Measurements from ENCODE around the gene AKT3.

The AKT3 gene

GRCh38 chr1:243523766-243524165 is 326.3 kb downstream of the AKT3 start:
- Histone ChIP-seq H3K23ac (ENCODE audit: low read depth, low read length, poor library complexity) (no peak overlapping the region), H3K79me1 (ENCODE audit: low read depth, low read length) (no peaks in the 10 kb centered on the region), H3K27ac (replicated peaks; ENCODE audit: low read length) (no peak overlapping the region), H3K4me2 (ENCODE audit: insufficient read depth, low read length, poor library complexity, severe bottlenecking) (no peak overlapping the region), H2BK15ac (ENCODE audit: low read length) (no peak overlapping the region), H4K91ac (ENCODE audit: low read depth, low read length, poor library complexity) (no peak overlapping the region), H2BK5ac (ENCODE audit: low read length) (no peak overlapping the region), H4K8ac (ENCODE audit: low read depth, low read length) (no peak overlapping the region), H3K18ac (ENCODE audit: low read length) (no peak overlapping the region), H3K9me3 (replicated peaks in 1 of 2; ENCODE audit: control insufficient read depth in 2 of 2, insufficient read depth in 1 of 2, low read depth in 1 of 2, low read length in 2 of 2) (peaks cover 0 to 4% of the 10 kb centered on the region in 2 donors), H2AFZ (ENCODE audit: low read length) (no peak overlapping the region), H3K4me1 (ENCODE audit: control insufficient read depth in 2 of 2, insufficient read depth in 1 of 2, low read depth in 1 of 2, low read length in 2 of 2) (peaks cover 0 to 3% of the 10 kb centered on the region in 2 donors), H2BK12ac (ENCODE audit: low read length) (no peak overlapping the region), H3K4me3 (ENCODE audit: low read length in 2 of 2) (no peak overlapping the region), H2BK120ac (ENCODE audit: low read depth, low read length) (no peak overlapping the region), H3K14ac (ENCODE audit: low read length) (no peak overlapping the region), H3K27me3 (ENCODE audit: control insufficient read depth in 3 of 3, insufficient read depth in 3 of 3, low read depth in 1 of 3, low read length in 3 of 3) (no peaks in the 10 kb centered on the region), H3K36me3 (replicated peaks in 1 of 2; ENCODE audit: control insufficient read depth in 2 of 2, insufficient read depth in 2 of 2, low read length in 2 of 2) (no peaks in the 10 kb centered on the region), H2AK5ac (ENCODE audit: low read depth, low read length) (no peak overlapping the region), H3K4ac (ENCODE audit: low read length) (no peak overlapping the region), H3K9ac (ENCODE audit: low read depth, low read length, poor library complexity) (no peak overlapping the region)
- no peak for DNase-seq (ENCODE audit: low spot score)
- no CpG with 5 or more reads among the region's 5 CpGs for WGBS, 2 donors (ENCODE audit: extremely low coverage in 2 of 2, insufficient read length in 2 of 2, insufficient replicate concordance in 1 of 2)

GRCh38 chr1:243520831-243521230 is 329.2 kb downstream of the AKT3 start:
- Histone ChIP-seq H3K23ac (ENCODE audit: low read depth, low read length, poor library complexity) (no peak overlapping the region), H4K8ac (ENCODE audit: low read depth, low read length) (no peak overlapping the region), H2BK120ac (ENCODE audit: low read depth, low read length) (no peak overlapping the region), H3K79me1 (ENCODE audit: low read depth, low read length) (no peaks in the 10 kb centered on the region), H3K4me1 (ENCODE audit: control insufficient read depth in 2 of 2, insufficient read depth in 1 of 2, low read depth in 1 of 2, low read length in 2 of 2) (peaks cover 0 to 3% of the 10 kb centered on the region in 2 donors), H3K27ac (replicated peaks; ENCODE audit: low read length) (no peak overlapping the region), H3K18ac (ENCODE audit: low read length) (no peak overlapping the region), H3K36me3 (replicated peaks in 1 of 2; ENCODE audit: control insufficient read depth in 2 of 2, insufficient read depth in 2 of 2, low read length in 2 of 2) (no peaks in the 10 kb centered on the region), H3K4me2 (ENCODE audit: insufficient read depth, low read length, poor library complexity, severe bottlenecking) (no peak overlapping the region), H3K9me3 (replicated peaks in 1 of 2; ENCODE audit: control insufficient read depth in 2 of 2, insufficient read depth in 1 of 2, low read depth in 1 of 2, low read length in 2 of 2) (peaks cover 6 to 22% of the 10 kb centered on the region in 2 donors), H4K91ac (ENCODE audit: low read depth, low read length, poor library complexity) (no peak overlapping the region), H3K9ac (ENCODE audit: low read depth, low read length, poor library complexity) (no peak overlapping the region), H3K4me3 (ENCODE audit: low read length in 2 of 2) (no peak overlapping the region), H3K4ac (ENCODE audit: low read length) (no peak overlapping the region), H2BK15ac (ENCODE audit: low read length) (no peak overlapping the region), H2AK5ac (ENCODE audit: low read depth, low read length) (no peak overlapping the region), H2AFZ (ENCODE audit: low read length) (no peak overlapping the region), H3K14ac (ENCODE audit: low read length) (no peak overlapping the region), H2BK12ac (ENCODE audit: low read length) (no peak overlapping the region), H3K27me3 (ENCODE audit: control insufficient read depth in 3 of 3, insufficient read depth in 3 of 3, low read depth in 1 of 3, low read length in 3 of 3) (no peaks in the 10 kb centered on the region), H2BK5ac (ENCODE audit: low read length) (no peak overlapping the region)
- DNase-seq (ENCODE audit: low spot score) = no peak
- no CpG with 5 or more reads among the region's 1 CpG for WGBS, 2 donors (ENCODE audit: extremely low coverage in 2 of 2, insufficient read length in 2 of 2, insufficient replicate concordance in 1 of 2)

- no peak overlapping the region for H2BK12ac ChIP-seq (ENCODE audit: low read length)
- H3K14ac ChIP-seq (ENCODE audit: low read length) = no peak overlapping the region
- no peak overlapping the region for H2BK120ac ChIP-seq (ENCODE audit: low read depth, low read length)
- H3K4me3 ChIP-seq (ENCODE audit: low read length in 2 of 2) = no peak overlapping the region
- H2AFZ ChIP-seq (ENCODE audit: low read length) = no peak overlapping the region
- no peak overlapping the region for H3K18ac ChIP-seq (ENCODE audit: low read length)
- no peak overlapping the region for H2BK15ac ChIP-seq (ENCODE audit: low read length)
- no peak overlapping the region for H3K23ac ChIP-seq (ENCODE audit: low read depth, low read length, poor library complexity)
- WGBS, 2 donors (ENCODE audit: extremely low coverage in 2 of 2, insufficient read length in 2 of 2, insufficient replicate concordance in 1 of 2) = no CpG with 5 or more reads among the region's 1 CpG
- H3K36me3 ChIP-seq (replicated peaks in 1 of 2; ENCODE audit: control insufficient read depth in 2 of 2, insufficient read depth in 2 of 2, low read length in 2 of 2) = peaks cover 7 to 28% of the 10 kb centered on the region in 2 donors
- H3K79me1 ChIP-seq (ENCODE audit: low read depth, low read length) = no peaks in the 10 kb centered on the region
- H2AK5ac ChIP-seq (ENCODE audit: low read depth, low read length) = no peak overlapping the region
- no peak overlapping the region for H2BK5ac ChIP-seq (ENCODE audit: low read length)
- no peak overlapping the region for H3K9ac ChIP-seq (ENCODE audit: low read depth, low read length, poor library complexity)
- H4K8ac ChIP-seq (ENCODE audit: low read depth, low read length) = no peak overlapping the region
- no peak overlapping the region for H3K4ac ChIP-seq (ENCODE audit: low read length)
- no peak for DNase-seq (ENCODE audit: low spot score)
- H3K9me3 ChIP-seq (replicated peaks in 1 of 2; ENCODE audit: control insufficient read depth in 2 of 2, insufficient read depth in 1 of 2, low read depth in 1 of 2, low read length in 2 of 2) = peaks cover 6 to 22% of the 10 kb centered on the region in 2 donors
- no peak overlapping the region for H3K27ac ChIP-seq (replicated peaks; ENCODE audit: low read length)
- H3K4me1 ChIP-seq (ENCODE audit: control insufficient read depth in 2 of 2, insufficient read depth in 1 of 2, low read depth in 1 of 2, low read length in 2 of 2) = peaks cover 2 to 6% of the 10 kb centered on the region in 2 donors
- no peak overlapping the region for H4K91ac ChIP-seq (ENCODE audit: low read depth, low read length, poor library complexity)
- H3K27me3 ChIP-seq (ENCODE audit: control insufficient read depth in 3 of 3, insufficient read depth in 3 of 3, low read depth in 1 of 3, low read length in 3 of 3) = no peaks in the 10 kb centered on the region
- no peak overlapping the region for H3K4me2 ChIP-seq (ENCODE audit: insufficient read depth, low read length, poor library complexity, severe bottlenecking)
These were observed 335.1 kb downstream of the AKT3 start for GRCh38 chr1:243514927-243515326.

GRCh38 chr1:243513726-243514491 is 336.1 kb downstream of the AKT3 start:
- Histone ChIP-seq H3K9me3 (replicated peaks in 1 of 2; ENCODE audit: control insufficient read depth in 2 of 2, insufficient read depth in 1 of 2, low read depth in 1 of 2, low read length in 2 of 2) (peaks cover 6 to 21% of the 10 kb centered on the region in 2 donors), H3K9ac (ENCODE audit: low read depth, low read length, poor library complexity) (no peak overlapping the region), H2BK12ac (ENCODE audit: low read length) (no peak overlapping the region), H3K4ac (ENCODE audit: low read length) (no peak overlapping the region), H4K8ac (ENCODE audit: low read depth, low read length) (no peak overlapping the region), H3K4me3 (ENCODE audit: low read length in 2 of 2) (no peak overlapping the region), H3K79me1 (ENCODE audit: low read depth, low read length) (no peaks in the 10 kb centered on the region), H2AFZ (ENCODE audit: low read length) (no peak overlapping the region), H3K4me1 (ENCODE audit: control insufficient read depth in 2 of 2, insufficient read depth in 1 of 2, low read depth in 1 of 2, low read length in 2 of 2) (peaks cover 2 to 6% of the 10 kb centered on the region in 2 donors), H2BK5ac (ENCODE audit: low read length) (no peak overlapping the region), H4K91ac (ENCODE audit: low read depth, low read length, poor library complexity) (no peak overlapping the region), H3K14ac (ENCODE audit: low read length) (no peak overlapping the region), H2BK120ac (ENCODE audit: low read depth, low read length) (no peak overlapping the region), H3K4me2 (ENCODE audit: insufficient read depth, low read length, poor library complexity, severe bottlenecking) (no peak overlapping the region), H2BK15ac (ENCODE audit: low read length) (no peak overlapping the region), H3K27ac (replicated peaks; ENCODE audit: low read length) (no peak overlapping the region), H2AK5ac (ENCODE audit: low read depth, low read length) (no peak overlapping the region), H3K36me3 (replicated peaks in 1 of 2; ENCODE audit: control insufficient read depth in 2 of 2, insufficient read depth in 2 of 2, low read length in 2 of 2) (peaks cover 7 to 28% of the 10 kb centered on the region in 2 donors), H3K18ac (ENCODE audit: low read length) (no peak overlapping the region), H3K27me3 (ENCODE audit: control insufficient read depth in 3 of 3, insufficient read depth in 3 of 3, low read depth in 1 of 3, low read length in 3 of 3) (no peaks in the 10 kb centered on the region), H3K23ac (ENCODE audit: low read depth, low read length, poor library complexity) (no peak overlapping the region)
- DNase-seq (ENCODE audit: low spot score) = no peak
- WGBS, 2 donors (ENCODE audit: extremely low coverage in 2 of 2, insufficient read length in 2 of 2, insufficient replicate concordance in 1 of 2) = no CpG with 5 or more reads among the region's 7 CpGs

Measured in neuronal stem cell (in vitro differentiated cells).